Putamen (tissue), 1 donor: ENCODE results near the gene IFI30.
"Not testable (repeated sequence)": the region's sequence is repeated elsewhere in the genome, so short reads cannot be mapped to it uniquely, and the experiment has no call there.

ENCODE experiments used
- DNase-seq: peaks from one replicate; pipeline ENCODE4 v3.0.0-alpha.2; 2016; ENCODE audit warnings: low spot score

The IFI30 gene

DNA sequence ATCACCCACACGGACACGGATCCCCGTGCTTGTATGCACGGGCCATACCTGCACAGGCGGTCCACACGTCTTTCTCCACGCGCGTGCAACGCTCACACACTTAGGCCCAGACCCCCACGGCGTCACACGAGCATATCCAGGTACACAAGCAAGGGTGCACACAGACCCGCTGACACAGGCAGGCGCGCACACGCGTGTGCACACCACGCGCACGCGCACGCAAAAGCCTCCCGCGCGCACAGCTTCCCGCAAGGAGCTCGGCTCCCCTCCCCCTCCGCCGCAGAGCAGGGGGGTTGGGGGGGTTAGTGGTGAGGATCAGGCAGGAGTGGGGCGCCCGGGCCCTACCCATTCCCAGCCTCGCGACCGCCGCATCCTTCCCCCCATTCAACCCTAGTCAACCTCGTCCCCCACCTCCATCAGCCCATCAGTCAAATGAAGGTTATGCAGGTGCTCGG lies 29.8 kb downstream of the IFI30 start:
- DNase-seq: peak; percentile 70

DNA sequence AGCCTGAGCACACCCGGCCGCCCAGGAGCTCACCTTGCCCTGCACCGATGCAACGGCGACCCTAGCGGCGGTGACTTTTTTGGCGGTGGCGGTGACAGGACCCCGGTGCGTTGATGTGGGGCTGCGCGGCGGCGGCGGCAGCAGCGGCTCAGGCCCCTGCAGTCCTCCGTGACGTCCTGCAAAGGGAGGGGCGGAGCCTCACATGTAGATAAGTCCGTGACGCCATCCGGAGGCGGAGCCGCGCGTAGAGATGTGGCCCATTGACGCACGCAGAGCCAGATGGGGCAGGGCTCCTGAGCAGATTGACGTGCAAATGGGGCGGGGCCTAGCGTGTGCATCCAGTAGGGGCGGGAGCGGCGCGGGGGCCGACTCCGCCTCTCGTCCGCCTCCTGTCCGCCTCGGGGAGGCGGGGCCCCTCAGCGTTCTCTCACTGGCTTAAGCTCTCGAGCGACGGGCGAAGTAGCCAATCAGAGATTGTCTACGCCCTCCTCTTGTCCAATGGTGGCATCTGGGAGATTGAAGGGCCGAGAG lies 30.3 kb downstream of the IFI30 start, which contains the start of gene RAB3A:
TSS of gene RAB3A (minus strand) at position 180 of the 531 bp plus-strand sequence. CDS start 1,302 bp downstream, outside the sequence.
- DNase-seq: peak; percentile 100

DNA sequence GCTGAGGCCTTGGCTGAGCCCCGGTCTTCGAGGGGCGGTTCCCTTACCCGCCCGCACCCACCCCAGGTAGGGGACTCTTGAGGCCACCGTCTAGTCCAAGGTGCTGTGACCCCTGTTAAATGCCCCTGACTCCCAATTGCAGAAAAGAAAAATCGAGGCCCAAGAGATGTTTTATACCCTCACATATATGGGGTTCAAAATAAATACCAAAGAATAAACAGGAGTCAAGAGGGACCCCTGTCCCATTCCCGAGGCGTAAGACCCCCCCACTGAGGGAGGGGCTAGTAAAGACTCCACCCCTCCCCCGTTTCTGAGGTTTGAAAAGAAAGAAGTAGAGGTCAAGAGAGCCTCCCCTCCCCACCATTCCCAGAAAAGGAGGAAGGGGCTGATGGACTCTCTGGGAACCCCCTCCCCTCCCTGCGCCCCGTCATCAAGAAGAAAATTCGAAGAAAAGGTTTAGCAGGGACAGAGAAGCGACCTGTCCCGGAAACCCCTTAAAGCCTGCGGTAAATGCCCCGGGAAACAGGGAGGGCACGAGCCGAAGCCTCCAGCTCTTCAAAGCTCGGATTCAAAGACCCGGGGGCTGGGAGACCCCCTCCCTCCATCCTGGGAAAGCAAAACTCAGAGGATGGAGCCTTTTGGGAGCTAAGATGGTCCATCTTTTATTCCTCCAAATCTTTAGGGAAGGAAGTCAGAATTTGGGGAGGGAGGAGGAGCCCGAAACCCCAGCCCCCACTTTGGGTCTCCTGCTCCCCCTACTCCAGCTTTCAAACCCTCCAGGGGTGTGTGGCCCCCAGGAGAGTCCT lies 31.0 kb downstream of the IFI30 start:
- no peak for DNase-seq

DNA sequence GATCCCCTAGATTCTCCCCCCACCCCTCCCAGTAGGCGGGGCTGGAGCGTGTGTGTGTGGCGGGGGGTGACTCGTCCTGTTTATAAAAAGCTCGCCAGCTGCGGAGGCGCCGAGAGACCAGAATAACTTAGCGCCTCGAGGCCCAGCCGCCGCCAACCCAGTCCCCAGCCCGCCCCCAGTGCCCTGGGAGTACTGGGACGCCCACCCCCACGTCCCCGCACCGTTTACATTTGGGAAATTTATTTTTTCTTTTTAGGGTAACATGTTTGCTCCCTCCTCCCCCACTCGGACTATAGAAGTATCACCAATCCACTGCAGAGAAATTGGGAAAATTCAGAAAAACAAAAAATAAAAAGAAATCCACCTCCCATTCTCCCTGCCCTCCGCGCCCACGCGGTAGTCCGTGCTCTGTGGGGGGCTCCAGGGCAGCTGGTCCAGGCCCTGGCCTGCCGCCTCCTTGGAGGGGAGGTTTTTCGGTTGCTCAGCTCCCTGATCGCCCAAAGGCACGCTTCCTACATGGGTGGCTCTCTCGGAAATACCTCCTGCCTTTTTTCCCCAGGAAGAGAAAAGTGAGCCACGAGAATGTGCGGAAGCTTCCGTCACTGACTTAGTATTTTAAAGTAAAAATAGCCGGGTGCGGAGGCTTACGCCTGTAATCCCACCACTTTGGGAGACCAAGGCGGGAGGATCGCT lies 31.7 kb downstream of the IFI30 start:
- DNase-seq: peak; percentile 58

DNA sequence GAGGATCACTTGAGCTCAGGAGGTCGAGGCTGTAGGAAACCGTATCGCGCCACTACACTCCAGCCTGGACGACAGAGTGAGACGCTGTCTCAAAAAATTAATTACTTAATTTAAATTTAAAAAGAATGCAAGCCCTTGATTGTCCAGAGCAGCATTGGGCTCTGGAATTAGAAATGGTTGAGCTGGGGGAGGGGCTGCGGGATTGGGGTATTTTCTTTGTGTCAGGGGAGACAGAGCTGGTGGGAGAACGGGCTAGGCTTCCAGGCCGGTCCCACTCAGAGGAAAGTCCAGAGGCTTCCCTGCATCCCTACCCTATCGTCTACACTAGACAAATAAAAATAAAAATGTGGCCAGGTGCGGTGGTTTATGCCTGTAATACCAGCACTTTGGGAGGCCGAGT lies 32.4 kb downstream of the IFI30 start:
- DNase-seq: no peak

DNA sequence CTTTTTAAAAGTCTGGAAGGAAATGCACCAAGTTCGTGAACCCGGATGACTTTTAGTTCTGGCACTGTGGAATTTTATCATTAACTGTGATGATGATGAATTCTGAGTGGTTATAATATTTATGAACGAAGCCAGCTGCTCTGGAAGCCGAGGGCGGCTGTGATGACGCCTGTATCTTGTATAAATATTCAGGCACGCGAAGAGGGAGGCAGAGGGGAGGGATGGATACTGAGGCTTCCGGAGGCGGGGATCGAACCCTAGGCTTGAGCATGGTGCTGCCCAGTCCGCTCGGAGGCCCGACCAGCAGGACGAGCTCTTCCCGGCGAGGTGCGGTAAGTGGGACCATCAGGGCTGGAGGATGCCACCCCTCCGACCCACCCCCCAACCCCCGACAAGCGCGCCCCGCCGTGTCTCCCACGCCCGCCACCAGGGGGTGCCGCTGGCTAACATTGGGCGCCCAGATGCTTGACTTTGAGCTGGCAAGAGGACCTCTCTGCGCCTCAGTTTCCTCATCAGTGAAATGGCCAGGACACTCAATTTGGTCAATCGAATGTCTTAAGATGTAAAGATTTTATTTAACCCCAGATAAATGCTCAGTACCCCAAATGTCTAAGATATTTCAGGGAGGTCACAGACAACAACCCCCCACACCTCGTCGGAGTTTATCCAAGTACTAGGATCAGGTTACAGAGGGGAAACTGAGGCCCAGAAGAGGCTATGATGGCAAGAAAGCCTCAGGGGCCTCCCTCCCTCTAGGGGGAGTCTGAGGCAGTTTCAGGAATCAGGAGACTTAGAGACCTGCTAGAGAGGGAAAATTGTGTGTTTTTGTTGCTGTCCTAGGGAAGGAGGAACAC lies 34.7 kb downstream of the IFI30 start:
- DNase-seq: no peak

DNA sequence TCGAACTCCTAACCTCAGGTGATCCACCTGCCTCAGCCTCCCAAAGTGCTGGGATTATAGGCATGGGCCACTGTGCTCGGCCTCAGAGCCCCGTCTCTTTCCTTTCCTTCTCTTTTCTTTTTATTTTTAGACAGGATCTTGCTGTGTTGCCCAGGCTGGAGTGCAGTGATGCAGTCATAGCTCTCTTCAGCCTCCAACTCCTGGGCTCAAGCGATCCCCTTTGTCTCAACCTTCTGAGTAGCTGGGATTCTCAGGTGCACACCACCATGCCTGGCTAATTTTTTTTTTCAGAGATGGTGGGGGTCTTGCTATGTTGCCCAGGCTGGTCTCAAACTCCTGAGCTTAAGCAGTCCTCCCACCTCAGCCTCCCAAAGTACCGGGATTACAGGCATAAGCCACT lies 36.3 kb downstream of the IFI30 start:
- DNase-seq: not testable (repeated sequence)

DNA sequence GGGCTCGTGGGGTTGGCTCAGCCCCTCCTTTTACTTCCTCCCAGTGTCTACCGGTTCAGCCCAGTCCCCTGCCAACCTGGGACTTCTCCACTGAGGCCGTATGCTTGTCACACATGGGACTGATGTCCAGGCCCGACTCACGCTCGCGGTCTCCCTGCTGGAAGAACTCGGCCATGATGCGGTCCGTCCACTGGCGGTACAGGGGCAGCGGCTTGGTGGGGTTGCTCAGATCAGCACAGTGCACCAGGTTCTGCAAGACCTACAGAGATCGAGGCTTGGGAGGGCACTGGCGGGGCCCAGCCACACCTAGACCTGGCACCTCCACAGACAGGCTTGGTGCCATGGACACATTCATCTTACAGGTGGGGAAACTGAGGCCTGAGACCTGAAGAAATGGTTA lies 38.1 kb downstream of the IFI30 start:
- no peak for DNase-seq

DNA sequence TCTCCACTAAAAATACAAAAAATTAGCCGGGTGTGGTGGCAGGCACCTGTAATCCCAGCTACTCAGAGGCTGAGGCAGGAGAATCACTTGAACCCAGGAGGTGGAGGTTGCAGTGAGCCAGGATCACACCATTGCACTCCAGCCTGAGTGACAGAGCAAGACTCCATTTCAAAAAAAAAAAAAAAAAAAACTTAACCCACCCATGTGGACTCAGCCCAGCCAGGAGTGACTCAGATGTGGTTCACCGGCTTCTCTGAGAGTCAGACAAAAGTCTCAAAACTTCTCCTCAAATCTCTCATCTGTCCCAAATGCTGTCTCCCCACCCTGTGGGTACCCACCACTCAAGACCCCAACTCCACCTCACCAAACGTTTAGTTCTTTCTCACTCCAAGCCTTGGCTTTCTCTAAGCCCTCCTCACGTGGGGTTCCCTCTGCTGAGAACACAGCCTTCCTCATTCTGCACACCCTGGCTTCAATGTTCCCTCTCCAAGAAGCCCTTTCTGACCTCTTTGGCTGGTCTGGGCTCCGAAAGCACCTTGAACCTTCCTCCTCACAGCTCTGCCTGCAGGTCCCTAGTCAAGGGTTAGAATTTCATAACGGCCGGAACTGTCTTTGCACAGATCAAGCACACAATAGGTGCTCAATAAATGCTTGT lies 41.3 kb downstream of the IFI30 start:
- DNase-seq: no peak

DNA sequence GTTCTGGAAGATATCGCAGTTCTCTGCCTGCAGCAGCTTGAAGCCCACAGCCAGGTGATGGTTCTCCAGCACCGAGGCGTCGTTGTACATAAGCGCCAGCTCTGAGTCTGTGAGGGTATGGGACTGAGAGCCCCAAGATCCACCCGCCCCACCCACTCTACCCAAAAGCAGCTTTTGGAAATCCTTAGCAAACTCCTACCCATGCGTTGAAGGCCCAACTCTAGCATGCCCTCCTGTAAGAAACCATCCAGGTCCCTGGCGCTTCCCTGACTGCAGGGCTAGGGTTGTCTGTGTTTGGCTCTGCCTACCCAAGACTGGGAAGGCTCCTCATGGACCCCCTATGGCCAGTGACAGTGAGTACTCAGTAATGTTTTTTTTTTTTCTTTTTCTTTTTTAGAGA lies 43.2 kb downstream of the IFI30 start:
- DNase-seq: no peak

DNA sequence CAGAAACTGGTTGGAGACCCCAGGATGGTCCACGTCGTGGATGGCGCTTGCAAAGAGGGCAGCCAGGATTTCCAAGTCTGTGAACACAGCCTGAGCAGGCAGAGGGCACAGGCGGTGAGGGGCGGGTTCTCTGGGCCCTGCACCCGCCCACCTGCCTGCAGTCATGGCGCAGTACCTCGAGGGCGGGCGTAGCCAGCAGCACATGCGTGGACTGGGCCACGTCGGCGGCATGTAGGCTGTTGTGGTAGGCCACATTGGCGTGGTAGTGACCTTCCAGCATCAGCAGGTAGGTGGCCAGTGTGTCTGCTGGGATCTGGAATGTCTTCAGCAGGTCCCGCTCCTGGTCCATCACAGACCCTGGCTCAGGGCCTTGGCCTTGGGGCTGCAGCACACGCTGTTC lies 44.5 kb downstream of the IFI30 start:
- DNase-seq: no peak

DNA sequence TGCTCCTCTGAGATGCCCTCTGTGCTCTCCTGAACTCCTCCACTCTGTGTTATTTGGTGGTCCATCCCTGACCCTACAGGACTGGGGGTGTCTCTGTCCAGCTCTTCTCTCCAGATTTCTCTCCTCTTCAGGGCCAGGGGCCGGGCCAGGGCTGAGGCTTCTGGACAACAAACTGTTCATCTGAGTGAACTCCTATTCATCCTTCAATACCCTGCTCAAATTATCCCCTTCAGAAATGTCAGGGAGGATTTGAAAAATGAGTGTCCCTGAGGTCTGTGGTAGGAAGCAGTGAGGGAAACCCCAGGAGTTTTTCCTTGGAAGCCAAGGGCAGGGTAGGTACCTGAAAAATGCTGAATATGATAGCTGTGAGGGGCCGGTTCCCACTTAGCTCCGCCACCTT lies 45.0 kb downstream of the IFI30 start:
- no peak for DNase-seq

DNA sequence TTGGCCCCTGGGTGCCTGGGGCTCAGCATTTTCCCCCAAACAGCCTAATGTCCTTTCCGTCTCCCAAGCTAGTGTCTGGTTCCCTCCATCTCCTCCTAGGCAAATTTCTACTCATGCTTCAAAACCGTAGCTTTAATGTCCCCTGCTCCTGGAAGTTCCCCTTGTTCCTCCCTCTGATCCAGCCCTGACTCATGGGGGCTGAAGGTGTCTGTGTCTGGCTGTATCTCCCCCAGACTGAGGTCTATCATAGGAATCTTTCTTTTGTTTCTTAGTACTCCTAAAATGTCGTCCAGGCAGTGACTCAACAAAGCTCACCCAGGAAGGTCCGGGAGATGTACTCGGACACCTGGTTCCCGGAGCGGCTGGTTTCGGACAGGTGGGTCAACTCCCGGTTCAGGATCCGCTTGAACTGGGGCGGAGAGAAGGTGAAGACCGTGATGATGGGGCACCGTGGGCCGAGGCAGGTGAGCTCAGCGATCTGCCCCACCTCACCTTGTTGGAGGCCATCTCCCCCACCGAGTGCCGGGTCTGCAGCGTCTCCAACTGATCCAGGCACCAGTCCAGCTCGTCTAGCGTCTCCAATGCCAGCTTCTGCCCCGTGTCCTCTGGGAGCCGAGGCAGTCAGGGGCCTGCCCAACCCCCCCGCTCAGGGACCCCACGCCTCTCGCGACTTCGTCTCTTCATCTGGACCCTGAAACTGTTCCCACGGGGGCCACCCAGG lies 46.5 kb downstream of the IFI30 start:
- DNase-seq: no peak

DNA sequence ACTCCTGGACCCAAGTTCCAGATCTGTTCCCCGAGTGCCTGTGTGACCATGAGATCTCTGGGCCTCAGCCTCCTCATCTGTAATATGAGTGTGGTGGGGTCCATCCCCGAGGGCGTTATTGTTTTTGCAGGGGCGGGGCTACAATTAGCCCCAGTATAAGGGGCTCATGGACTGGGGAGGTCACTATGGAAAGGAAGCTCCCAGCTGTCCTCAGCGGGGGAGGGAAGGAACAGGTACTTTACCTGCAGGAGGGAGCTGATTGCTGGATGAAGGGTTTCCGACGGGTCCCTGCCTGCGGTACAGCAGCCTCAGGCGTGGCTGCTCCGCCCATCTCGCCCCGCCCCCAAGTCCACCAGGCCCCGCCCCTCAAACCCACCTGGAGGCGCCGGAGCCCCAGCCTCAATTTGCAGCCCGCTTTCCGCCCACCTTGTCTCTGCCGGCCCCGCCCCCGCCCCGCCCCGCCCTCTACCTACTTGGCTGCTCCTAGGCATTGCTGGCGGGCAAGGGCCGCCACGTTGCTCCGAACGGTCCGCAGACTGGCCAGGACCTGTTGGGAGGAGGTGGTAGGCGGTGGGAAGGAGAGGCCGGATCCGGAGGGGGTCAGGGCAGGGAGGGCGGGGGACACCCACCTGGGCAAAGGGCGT lies 47.1 kb downstream of the IFI30 start:
- no peak for DNase-seq

DNA sequence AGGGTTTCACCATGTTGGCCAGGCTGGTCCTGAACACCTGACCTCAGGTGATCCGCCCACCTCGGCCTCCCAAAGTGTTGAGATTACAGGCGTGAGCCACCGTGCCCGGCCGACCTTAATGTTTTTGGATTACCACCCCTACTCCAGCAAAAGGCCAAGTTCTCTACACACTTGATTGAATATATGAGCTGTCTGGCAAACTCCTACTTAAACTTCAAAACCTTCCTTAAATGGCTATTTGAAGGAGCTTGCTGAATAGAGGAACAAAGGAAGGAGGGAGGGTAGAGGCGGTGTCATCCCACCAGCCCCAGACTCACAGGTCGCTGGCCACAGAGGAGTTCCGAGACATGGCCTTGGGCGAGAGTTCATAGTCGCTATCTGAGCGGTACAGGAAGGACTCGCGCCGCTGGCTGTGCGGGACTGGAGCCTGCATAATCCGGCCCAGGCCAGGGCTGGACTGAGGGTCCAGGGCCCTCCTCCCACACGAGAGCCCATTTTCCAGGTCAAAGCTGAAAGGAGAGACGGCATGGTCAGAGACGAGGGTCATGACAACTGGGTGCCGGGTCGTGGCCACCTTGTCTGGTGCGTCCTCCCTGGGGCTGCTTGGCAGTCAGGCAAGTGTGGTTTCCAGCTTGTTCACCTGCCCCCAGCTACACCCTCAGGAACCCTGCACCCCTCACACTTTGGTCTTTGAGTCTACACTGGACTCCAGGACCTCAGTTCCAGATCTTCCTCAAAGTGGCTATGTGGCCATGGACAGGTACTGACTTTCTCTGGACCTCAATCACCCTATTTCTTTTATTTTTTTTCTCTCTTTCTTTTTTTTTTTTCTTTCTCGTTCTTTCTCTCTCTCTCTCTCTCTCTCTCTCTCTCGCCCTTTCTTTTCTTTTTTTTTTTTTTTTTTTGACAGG lies 48.5 kb downstream of the IFI30 start:
- no peak for DNase-seq

DNA sequence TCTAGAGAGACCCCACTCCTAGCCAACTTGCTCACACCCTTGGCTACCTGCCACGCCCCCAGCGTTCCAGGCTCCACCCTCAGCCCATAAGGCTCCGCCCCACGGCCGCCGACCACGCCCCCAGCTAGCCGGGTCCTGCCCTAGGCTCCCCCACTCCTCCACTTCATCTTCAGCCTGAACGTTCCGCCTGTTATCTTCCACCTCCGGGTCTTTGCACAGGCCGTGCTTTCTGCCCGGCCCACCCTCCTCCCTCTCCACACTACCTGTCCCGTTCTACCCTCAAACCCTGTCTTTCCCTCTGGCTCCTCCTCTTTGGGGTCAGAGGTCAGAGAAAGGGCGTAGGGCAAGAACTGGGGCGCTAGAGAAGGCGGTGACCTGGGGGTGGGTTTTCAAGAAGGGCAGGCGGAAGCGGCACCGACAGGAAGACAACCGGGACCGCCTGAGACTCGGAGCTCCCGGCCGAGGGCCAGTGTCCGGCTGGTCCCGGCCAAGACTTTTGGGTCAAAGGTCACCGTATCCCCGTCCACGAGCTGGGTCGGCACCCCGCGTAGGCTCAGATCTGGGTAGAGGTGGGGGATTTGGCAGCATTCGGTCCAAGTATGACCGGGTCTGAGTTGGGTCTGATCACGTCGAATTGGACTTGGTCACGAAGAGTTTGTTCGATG lies 50.4 kb downstream of the IFI30 start:
- no peak for DNase-seq

DNA sequence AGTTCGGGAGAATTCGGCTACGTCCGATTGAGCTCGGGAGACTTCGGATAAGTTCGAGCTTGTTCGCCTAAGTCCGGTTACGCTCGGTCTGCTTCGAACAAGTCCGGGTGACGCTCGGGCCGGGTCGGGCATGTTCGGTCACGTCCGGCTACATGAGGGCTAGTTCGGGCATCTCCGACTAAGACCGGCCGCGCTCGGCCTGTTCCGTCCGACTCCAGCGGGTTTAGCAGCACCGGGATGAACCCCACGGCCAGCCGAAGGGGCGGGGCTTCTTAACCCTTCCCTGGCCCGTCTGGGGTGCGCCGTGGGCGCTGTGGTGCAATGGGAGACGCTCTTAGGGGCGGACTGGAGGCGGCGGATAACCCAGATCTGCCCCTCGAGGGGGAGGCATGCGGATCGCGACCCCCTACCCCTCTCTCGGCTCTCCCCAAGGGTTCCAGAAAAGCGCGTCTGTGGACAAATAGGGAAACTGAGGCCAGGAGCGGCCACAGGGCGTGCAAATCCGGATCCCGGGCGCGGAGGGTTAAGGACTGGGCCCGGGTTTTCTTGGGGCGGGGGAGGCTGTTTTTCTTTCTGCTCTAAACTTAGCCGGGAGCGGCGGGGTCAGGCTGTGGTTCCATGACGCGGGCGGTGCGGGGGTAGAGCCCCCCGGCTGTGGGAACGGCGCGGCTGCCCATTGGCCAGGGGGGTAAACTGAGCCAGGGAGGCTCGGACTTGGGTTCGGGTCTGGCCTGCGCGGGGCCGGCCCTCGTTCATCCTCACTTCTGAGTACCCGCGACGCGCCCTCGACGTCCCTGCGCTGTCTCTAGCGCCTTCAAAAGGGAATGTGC lies 51.1 kb downstream of the IFI30 start:
- DNase-seq: peak; percentile 88

DNA sequence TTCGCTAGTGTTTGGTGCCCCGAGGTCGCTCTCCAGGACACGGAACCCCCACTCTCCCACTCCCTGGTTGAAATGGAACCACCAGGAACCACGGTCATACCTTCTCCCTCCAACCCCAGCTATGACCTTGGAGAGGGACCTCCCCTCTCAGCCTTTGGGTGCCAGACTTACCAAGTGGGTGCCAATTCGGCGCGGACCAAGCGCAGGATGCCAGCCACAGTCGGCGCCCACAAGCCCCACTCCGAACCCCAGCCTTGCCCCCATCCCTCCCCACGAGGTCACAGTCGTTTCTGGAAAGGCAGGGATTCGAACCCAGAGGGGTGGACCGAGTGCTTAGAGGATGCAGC lies 51.7 kb downstream of the IFI30 start:
- DNase-seq: no peak
